GM21367 (cell line): ENCODE results near the gene ERC1.
"Not testable (repeated sequence)": the region's sequence is repeated elsewhere in the genome, so short reads cannot be mapped to it uniquely, and the experiment has no call there.

Experiments used
- ATAC-seq: cut with Tn5 transposase; IDR thresholded peaks from one replicate; pipeline ENCODE4 v1.9.1; 2021; ENCODE audit not compliant: unreplicated experiment

The ERC1 gene

DNA sequence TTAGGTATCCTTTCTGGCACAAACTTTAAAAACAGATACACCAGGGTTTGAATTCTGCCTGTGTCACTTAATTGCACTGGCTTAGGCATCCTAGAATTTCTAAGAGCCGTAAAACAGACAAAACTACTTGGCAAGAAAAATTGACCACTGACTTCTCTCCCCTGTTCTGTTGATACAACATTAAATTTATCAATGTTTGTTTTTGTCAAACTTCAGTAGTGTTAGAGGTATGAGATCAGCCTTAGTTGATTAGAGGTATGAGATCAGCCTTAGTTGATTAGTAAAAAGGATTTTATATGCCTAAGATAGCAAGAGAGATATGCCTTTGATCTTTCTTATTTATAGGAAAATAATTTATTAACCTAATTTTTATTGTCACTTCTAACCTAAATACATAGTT lies 320.1 kb downstream of the ERC1 start:
- ATAC-seq, result no peak

DNA sequence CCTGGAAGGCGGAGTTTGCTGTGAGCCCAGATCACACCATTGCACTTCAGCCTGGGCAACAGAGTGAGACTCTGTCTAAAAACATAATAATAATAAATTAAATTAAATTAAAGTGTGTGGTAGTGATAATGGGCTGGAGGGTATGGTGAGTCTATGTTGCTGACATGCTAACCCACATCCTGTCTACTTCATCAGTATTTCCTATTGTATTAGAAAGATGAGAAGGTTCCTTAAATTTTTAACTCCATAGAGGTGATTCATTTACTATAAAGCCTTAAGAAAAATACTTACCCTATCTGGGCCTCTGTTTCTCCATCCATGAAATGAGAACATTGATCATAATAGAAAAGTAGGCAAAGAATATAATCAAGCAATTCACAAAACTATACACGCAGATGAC lies 322.9 kb downstream of the ERC1 start:
- no peak for ATAC-seq

DNA sequence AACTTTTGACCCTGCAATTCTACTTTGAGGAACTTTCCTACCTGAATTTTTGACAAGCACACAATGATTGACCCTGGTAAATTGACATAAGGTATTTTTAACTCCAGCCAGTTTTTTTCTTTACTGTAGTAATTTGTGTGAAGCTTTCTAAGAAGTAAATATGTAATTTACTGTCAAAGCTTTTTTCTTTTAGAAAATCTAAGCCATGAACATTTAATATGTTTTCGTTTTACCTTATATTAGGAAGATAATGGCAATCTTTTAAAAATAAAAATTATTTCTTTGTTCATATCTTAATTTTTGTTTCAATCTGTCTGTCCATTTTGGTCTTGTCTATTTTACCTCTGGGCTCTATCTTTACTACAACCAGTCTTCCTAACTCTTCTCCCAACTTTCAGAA lies 323.5 kb downstream of the ERC1 start:
- ATAC-seq, result no peak

DNA sequence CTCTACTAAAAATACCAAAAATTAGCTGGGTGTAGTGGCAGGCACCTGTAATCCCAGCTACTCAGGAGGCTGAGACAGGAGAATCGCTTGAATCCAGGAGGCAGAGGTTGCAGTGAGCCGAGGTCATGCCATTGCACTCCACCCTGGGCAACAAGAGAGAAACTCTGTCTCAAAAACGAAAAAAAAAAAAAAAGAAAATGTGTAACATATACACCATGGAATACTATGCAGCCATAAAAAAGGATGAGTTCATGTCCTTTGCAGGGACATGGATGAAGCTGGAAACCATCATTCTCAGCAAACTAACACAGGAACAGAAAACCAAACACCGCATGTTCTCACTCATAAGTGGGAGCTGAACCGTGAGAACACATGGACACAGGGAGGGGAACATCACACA lies 326.0 kb downstream of the ERC1 start:
- not testable (repeated sequence) for ATAC-seq

DNA sequence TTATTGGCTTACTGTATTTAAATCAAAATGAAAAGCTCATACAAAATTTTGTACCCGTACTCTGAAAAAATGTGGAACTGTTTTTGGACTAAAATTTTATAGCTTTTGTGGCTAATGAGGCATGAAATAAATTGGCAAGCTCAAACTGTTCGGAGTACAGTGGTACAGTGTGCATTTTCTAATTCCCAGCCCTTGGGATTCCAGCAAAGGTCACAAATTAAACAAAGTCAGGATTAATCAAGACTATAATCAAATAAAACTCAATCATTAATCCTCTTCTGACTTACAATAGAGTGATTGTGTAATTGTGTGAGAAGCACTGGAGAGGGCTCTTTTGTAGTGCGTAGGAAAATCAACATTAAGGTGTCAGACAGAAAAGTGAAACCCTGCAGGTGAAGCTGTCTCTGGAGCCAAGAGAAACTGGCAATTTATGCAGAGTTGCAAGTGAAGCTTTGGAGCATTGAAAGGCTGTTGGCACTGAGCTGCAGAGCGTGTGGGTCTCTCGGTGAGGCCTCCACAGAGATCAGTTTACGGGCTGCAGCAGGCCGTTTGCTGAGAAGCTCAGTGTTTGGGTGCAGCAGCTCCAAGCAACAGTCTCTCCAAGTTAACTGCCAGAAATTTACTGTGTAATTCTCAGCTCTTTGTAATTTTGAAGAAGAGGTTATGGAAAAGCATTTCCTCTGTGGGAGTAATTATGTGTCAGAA lies 327.5 kb downstream of the ERC1 start:
- ATAC-seq, result no peak

DNA sequence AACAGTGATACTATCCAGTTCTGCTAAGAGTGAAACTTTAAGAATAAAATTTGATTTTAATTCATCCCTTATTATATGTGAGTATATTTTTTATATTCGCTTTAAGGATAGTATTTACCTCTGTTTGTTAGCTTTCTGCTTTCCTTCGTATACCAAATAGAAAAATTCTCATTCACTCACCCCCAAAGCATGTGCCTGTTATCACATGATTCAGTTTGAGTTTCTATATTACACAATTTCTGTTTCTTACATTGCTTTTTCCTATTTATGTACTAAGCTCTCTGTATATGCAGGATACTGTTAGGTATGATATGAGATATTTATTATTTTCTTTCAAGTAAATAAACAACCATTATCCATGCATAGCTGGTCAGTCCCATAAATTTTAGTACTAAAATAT lies 328.2 kb downstream of the ERC1 start:
- no peak for ATAC-seq

DNA sequence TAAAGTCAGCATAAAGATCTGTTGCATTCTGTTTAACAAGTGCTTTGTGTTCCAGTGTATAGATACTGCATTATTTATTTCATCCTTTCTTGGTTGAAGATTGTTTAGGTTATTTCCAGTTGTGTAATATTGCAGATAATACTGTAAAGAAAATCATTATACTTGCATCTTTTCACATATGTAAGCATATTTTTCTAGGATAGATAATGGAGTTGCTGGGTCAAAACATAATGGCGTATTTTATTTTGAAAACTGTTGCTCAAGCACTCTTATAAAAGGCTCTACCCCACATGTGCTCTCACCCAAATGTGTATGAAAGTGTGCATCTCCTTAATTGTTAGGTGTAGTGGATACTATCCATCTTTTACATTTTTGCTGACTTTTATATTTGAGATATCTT lies 329.0 kb downstream of the ERC1 start:
- no peak for ATAC-seq

DNA sequence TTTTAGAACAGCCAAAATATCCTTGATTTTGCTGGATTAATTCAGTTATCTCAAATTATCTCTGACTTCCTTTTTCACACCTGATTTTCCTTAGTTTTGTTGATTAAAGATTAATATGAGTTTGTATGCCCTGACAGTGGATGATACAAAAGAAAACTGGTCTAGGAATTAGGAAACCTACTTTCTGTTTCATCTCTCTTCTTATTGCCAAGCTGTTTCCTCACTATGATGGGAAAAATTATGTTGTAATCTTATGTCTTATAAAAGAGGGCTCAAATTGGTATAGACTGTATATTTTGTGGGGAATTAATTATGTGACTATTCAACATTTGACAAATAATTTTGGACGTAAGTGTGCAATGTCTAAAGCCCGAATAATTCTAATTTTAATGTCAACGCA lies 331.8 kb downstream of the ERC1 start:
- ATAC-seq, result no peak

DNA sequence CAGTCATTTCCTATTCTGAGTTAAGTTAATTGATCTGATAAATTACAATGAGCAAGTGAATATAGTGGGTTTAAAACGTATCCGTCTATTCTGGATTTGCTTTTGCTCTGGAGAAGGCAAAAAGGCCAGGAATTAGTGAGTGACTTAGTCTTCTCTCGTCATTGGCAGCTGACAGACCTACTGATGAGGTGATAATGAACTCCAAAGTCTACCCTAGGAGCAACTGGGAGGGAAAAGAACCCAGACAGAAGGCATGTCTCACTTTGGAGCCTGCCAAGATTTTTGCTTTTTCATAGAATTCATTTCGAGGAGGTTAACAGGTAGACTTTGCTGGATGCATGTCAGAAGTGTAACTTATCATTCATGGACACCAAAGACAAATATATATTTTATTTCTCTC lies 333.1 kb downstream of the ERC1 start:
- ATAC-seq, result no peak

DNA sequence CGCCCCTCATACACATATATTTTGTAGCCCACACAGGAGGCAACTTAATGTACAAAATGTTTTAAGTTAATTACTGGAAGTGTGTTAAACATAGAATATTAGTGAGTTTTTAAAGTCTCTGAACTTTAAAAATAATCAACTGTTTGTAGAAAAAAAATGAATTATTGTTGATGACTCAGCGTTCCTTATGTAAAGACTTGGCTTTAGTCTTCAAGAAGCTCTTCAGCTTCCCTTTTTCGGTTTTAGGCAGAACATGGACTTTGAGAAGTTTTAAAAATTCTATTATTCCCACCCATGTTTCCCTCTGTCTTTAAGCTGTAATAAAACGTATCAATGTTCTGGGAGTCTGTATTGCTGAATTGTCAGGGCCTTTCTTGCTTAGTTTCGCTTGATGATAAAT lies 333.9 kb downstream of the ERC1 start:
- ATAC-seq, result no peak

DNA sequence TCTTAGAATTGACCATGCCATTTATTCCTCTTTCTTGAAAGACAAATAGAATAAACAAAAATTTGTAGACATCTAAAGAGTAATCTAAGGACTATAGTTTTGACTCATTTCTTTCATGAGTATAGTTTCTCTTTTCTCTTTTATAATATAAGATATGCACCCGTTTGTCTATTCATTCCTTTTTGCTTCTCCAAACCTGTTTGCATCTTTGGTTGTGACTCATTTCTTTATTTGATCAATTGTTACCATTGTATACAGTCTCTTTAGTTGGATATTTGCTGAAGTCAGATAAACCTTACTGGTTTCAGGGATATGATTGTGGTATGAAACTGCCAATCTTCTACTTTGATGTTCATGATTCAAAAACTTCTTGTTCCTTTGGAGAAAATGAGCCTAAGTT lies 334.6 kb downstream of the ERC1 start:
- no peak for ATAC-seq

DNA sequence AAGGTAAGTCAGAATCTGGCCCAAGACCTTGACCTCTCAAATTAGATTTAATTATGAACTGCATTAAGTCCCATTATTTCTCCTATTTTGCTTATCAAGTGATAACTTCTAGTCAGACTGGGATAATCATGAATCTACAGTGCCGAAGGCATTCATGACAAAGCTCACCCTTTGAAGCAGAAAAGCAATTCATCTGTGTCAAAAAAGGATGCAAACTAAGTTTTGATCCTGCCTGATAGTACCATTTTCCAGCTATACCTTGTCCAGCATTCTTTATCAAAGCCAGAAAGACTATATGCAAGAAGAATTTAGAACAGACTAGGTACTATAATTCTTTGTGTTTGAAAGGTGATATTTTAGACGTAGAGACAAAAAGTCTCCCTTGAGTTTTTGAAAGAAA lies 335.2 kb downstream of the ERC1 start:
- ATAC-seq, result no peak

DNA sequence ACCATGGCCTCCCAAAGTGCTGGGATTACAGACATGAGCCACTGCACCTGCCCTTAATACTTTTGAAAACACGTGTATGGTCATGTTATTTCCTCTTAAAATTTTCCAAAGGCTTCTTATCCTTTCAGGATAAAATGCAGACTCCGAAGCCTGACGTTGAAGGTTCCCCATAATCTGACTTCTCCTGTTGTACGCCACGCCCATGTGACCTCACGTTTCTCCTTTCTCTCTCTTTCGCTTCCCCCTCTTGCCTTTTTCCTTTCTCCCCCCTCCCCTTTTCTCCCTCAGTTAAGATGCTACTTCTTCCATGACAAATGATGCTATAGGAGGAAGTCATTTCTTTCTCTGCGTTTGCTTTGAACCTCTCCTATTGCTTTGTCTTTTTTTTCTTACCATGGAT lies 337.4 kb downstream of the ERC1 start:
- ATAC-seq, result no peak

DNA sequence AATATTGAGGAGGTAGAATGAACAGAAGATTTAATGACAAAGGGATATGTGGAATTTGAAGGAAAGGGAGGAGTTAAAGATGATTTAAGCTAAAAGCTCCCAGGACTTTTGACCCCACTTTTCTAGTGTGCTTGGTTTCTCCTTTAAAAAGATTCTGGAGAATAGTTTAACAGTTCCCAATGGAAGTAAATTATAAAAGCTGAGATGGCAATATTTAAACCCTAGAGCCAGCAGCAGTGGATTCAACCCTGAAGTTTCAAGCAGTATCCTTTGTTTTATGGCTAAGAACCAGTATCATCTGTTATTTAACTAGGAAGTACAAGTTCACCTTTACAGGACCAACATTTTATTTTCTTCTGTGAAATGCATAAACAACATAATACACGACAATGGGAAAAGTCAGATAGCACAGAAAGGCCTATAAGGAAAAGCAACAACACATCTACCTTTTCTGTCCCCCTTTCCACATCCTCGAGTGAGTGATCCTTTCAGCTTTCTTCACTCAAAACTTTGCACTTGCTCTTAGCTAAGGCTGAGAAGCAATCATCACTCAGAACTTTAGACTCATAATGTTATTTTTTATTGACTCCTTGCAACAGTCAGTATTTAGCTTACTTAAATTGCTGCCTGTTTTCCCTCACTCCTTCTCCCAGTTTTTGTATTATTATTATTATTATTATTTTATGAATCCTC lies 338.9 kb downstream of the ERC1 start:
- no peak for ATAC-seq

DNA sequence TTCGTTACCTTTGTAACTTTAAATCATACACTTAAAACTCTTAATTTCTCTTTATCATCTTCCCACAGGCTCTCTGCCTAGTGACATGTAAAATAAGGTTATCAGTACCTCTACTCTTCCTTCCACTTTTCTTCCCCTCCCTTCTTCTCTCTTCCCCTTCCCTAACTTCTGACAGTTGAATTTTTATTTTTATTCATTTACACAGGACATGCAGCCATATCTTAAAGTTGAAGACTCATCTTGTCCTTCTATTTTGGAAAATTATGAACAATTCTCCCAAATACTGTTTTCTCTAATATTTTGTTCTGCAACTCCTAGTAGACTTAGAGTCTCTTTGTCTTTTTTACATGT lies 339.4 kb downstream of the ERC1 start:
- ATAC-seq, result no peak

DNA sequence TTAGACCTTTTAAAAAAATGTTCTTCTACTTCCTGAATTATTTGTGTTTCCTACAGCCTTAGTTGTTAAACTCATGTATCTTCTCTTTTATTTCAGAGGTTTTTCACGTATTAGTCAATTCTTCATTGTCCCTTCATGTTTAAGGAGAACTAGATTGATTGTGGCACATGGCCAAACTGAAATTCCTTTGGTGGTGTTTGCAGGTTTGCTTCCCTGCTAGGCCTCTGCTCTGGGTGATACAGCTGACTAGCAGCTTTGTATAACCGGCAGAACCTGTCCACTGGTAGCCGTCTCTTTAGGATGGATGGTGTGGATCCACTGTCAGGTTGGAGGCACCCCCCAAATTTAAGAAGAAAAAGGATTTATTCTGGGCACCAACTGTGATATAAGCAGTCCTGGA lies 341.3 kb downstream of the ERC1 start:
- no peak for ATAC-seq

DNA sequence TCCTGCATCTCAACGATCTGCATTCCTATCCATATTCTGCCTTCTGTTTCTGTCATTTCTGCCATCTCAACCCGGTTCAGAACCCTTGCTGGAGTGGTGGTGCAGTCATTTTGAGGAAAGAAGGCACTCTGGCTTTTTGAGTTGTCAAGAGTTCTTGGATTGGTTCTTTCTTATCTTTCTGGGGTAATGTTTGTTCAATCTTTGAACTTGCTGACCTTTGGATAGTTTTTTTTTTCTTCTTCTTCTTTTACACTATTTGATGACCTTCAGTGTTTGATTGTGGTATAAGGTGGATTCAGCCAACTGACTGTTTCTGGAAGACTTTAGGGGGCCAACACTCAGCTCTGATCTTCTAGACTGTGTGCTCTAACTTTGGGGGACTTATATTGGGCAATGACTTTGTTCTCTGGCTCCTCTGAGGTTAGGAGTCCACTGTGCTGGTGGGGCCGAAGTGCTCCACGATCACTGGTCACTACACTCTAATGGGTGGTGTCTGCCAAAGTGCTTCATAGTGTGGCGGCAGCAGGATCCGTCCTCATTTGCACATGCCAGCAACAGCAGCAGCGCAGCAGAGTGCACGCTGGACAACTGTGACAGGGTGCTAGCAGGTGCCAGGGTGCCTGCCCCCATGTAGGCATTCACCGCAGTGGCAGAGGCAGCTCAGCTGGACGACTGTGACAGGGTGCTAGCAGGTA lies 347.6 kb downstream of the ERC1 start:
- ATAC-seq, result no peak

DNA sequence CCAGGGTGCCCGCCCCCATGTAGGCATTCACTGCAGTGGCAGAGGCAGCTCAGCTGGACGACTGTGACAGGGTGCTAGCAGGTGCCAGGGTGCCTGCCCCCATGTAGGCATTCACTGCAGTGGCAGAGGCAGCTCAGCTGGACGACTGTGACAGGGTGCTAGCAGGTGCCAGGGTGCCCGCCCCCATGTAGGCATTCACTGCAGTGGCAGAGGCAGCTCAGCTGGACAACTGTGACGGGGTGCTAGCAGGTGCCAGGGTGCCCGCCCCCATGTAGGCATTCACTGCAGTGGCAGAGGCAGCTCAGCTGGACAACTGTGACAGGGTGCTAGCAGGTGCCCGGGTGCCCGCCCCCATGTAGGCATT lies 348.1 kb downstream of the ERC1 start:
- ATAC-seq, result not testable (repeated sequence)

DNA sequence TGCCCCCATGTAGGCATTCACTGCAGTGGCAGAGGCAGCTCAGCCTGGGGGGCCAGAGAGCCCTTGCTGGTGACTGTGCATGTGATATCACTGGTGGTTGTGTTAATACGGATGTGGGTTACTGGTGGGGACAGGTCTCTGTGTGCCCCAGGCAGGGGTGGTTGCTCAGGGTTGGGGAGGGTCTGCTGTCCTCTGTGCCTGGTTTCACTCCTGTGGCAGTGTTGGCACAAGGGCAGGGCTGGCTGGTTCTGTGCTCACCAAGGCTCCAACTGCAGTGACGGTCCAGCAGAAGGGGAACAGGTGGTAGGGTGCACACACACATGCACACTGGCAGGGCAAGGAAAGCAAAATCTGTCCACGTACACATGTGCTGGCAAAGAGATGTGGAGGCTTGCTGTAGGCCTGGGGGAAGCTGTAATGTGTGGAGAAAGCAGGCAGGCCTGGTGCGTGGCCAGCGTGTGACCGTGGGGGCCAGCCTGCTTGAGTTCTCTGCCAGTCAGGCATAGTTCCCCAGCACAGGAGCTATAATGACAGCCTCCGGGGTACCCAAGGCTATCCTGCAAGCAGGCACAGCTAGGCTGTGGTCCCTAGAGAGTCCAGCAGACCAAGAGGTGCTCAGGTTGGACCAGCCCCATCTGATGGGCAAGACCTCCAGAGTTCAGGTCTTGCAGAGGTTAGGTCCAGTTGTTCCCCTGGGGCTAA lies 348.7 kb downstream of the ERC1 start:
- no peak for ATAC-seq

DNA sequence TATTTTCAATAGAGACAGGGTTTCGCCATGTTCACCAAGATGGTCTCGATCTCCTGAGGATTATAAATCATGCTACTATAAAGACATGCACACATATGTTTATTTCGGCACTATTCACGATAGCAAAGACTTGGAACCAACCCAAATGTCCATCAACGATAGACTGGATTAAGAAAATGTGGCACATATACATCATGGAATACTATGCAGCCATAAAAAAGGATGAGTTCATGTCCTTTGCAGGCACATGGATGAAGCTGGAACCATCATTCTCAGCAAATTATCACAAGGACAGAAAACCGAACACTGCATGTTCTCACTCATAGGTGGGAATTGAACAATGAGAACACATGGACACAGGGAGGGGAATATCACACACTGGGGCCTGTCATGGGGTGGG lies 350.2 kb downstream of the ERC1 start:
- not testable (repeated sequence) for ATAC-seq

DNA sequence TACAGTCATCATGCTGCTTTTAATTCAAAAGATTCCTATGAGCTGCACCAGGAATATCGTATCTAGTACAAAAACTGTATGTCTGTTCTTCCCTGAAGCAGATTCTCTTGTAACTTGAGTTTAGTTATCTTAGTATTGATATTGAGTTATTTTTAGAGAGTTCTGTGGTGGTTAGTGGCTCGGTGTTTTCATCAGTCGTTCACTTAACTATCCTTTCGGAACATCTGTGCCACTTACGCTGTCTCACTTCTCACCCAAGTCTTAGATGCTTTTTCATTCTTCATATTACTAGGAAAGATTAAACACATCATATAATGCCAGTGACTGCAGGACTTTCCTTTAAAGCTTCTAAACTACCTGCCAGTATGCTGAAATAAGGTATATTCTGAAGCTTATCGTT lies 352.4 kb downstream of the ERC1 start:
- ATAC-seq, result no peak

DNA sequence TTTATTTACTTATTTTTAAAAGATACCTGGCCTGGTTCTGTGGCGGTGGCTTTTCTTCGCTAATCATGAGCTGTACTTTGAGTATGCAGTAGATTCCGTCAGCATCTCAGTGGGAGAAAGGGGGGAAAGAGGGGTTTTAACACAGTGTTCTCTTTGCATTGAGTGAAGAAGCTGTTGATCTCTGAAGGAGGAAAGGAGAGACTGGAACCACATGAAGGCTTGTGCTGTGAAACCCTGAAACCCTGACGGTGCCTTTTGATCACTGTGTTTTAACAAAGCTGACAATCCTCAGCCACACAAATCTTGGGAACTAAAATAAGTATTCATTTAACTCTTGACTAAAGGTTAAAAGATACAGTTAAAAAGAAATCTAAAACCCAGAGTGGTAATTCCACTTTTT lies 353.2 kb downstream of the ERC1 start:
- ATAC-seq, result no peak
